T-helper 2 cell (primary cell): ENCODE results near the gene LRMDA.

ENCODE experiments used
- DNase-seq, 5 experiments: peaks; one replicate each; pipeline versions ENCODE4 v3.0.0 to v3.0.0-alpha.2; 2012 to 2022

Gene LRMDA

DNA sequence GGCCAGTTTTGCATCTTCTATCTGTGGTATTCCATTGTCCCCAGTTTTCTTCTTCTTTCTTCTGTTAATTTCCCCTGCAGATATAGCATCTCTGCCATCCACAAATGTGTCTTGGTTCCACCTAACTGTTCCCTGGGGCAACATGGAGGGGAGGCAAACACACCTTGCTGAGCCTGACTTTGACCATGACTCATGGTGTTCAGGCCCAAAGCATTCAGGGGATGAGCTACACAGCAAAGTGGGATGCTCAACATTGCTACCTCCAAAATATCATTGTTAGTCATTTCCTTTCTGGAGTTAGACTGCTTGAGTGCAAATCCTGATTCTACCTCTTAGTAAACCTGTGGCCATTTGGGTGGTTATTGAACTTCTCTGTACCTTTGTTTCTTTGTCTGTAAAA is 542.7 kb downstream of the LRMDA start:
- no peak for DNase-seq

DNA sequence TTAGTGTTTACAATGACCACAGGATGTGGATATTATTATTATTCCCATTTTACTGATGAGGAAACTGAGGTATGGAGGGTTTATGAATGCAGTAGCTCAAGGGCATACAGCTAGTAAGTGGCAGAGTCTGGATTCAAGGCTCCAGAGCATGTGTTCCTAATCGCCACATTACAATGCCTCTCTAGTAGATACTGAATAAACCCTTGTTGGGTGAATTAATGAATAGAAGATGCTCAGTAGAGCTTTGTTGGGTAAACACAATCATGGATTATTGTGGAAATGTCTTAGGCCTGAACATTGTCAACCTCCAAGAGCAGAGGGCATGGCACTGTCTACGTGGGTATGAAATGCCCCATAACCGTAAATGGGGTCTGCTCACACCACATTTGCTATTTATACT is 545.3 kb downstream of the LRMDA start:
- DNase-seq: no peak

DNA sequence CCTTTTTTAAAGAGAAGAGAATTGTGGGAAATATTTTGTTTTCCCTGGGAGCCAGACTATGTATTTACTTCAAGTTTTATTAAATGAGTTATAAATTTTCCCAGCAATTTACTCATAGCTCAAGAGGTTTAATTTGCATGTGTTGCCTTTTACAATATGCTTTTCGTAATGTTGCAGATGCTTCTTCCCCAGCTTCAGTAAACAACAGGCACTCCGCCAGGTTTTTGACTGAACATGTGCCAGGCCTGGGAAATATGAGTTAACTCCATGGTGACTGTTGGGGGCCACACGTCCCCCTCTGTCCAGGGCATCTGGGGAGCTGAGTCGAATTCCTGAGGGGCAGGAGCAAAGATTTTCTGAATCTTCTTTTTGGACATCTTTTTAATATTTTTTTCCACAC is 545.7 kb downstream of the LRMDA start:
- DNase-seq: no peak

GRCh38 chr10:75978213-75978612 is 546.8 kb downstream of the LRMDA start:
- no peak for DNase-seq

DNA sequence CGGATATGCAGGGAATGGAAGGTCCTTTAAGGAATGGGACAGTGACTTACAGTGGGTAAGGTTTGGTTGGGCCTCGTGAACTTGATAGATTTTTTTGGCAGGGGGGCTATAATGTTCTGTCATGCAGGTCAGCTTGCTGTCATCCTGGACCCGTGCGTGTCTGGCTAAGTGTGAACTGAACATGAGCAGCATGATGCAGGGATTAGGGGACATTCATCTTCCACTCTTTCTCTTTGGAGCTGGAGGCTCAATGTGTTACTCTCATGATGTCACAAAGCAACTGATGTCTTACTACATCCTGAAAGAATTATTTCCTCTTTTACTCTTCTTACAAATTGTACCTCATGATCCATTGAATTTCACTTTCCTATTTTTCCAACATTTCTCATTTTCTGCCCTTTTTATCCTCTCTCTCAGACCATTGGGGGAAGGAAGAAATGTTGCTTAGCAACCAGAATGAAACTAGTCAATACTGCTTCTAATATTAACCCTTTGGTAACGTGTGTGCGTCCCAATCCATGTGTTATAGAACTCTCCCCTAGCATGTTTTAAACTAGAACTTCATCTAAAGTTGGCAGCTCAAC is 549.1 kb downstream of the LRMDA start:
- no peak for DNase-seq

DNA sequence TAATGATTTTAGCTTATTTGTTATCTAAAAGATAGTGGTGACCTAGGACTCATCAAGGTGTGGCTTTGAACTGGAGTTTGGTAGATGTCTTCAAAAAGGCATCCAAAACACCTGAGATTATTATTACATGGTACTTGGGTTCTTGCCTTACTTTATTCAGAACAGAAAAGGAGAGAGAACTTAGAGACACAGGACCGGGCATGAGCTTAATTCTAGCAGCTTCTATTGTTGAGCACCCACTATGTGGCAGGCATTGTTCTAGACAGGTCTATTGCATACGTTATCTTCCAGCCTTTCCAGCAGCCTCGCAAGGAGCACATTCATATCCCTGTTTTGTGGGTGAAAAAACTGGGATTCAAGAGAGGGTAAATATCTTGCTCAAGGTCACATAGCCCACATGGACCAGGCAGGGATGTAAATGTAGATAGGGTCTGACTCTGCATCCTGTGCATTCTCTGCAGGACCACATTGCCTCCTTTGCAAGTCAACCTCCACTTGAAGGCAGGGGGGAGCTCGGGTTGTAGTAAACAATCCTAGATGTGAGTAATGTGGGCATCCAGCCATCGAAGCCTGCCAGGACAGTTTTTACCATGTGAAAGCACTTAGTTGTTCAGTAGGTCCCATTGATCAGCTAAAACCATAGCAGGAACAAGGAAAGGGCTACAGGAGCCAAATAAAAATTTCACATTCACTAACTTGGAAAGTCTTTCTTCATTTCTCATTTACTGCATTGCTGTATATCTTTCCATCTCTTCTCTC is 551.4 kb downstream of the LRMDA start:
- no peak for DNase-seq

DNA sequence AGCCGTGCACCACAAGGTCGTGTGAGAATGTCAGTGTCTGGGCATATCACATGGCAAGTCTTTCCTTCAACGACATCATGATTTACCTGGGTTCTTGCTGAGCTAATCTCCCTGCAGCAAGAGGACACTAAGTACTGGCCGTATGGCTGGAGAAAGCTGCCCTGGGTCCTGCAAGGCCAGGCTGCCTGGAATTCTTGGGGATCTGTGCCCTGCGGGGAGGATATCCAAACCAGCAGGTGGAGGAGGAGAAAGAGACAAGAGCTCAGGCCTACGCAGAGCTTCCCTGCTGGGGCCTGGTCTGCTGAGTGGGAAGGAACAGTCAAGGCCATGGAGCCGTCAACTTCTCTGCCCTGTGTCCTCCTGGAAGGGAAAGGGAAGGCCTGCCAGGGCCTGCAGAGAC is 552.6 kb downstream of the LRMDA start:
- DNase-seq: no peak

- no peak for DNase-seq
These were observed 556.2 kb downstream of the LRMDA start for GRCh38 chr10:75987616-75988015.

- DNase-seq: no peak
These were observed 563.1 kb downstream of the LRMDA start for GRCh38 chr10:75994357-75995040.

- no peak for DNase-seq
These were observed 563.6 kb downstream of the LRMDA start for GRCh38 chr10:75995041-75995430.

GRCh38 chr10:75995720-75996119 is 564.3 kb downstream of the LRMDA start:
- no peak for DNase-seq

DNA sequence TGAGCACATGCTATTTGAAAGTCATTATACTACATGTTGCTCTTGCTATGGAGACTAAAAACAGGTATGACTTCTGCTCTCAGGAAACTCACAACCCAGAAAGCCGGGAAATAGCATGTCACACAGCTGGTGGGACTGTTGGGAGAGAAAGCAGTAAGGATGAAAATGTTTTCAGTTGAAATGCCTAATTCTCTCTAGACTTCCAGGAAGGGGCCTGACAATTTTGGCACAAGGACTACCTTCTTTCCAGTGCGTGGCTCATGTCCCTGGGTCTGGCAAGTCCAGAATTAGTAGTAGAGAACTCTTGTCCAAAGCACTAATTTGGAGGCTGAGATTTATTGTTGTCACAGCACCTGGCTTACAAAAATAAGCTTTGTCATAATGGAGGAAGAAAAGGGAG is 567.6 kb downstream of the LRMDA start:
- no peak for DNase-seq

GRCh38 chr10:75999515-76000209 is 568.2 kb downstream of the LRMDA start:
- DNase-seq: no peak

GRCh38 chr10:76000550-76000949 is 569.1 kb downstream of the LRMDA start:
- DNase-seq: no peak

- DNase-seq: no peak
These were observed 569.6 kb downstream of the LRMDA start for GRCh38 chr10:76001019-76001418.

- no peak for DNase-seq
These were observed 570.0 kb downstream of the LRMDA start for GRCh38 chr10:76001461-76001860.

GRCh38 chr10:76002262-76002854 is 570.9 kb downstream of the LRMDA start:
- DNase-seq: no peak

GRCh38 chr10:76007667-76008181 is 576.3 kb downstream of the LRMDA start:
- DNase-seq: no peak

DNA sequence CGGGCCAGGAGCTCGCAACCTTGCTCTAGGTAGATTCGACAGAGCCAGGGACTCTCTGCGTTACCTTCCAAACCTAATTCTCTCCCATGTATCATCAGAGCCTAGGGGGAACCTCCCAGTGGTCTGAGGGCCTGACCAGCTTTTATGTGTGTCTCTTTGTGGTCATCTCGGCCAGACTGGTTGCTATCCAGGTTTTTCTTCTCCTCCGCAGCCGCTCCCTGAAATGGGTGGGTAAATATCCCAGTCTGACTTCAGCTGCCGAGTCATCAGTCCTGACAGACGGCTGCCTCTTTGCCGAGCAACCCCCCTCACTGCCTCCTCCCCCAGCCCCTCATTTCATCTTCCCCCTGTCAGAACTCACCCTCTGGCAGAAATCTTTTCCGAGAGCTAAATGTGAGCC is 578.1 kb downstream of the LRMDA start:
- DNase-seq: no peak

DNA sequence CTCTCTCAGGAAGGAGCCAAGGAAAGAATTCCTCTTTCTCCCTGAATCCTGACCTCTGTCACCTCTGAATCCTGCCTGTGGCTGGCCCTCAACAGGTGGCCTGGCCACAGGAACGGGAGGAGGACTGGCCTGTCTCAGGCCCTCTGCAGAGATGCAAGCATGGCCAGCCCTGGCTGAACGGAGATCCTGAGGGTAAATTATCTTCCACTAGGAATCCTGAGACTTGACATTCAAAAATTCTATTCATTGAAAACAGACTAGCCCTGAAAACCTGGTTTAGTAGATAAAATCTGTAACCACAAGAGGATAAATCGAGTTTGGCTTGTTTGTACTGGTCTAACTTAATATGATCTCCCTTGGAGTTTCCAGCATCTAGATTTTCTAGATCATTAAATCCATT is 579.3 kb downstream of the LRMDA start:
- no peak for DNase-seq

GRCh38 chr10:76012716-76013327 is 581.4 kb downstream of the LRMDA start:
- DNase-seq: no peak

GRCh38 chr10:76015245-76015644 is 583.8 kb downstream of the LRMDA start:
- DNase-seq: no peak
